ENCODE data around the gene TBC1D4.
"Not testable (repeated sequence)": the region's sequence is repeated elsewhere in the genome, so short reads cannot be mapped to it uniquely, and the experiment has no call there.

Gene TBC1D4

GRCh38 chr13:75352641-75353327 is 129.2 kb downstream of the TBC1D4 start:
- no peak for DNase-seq

DNA sequence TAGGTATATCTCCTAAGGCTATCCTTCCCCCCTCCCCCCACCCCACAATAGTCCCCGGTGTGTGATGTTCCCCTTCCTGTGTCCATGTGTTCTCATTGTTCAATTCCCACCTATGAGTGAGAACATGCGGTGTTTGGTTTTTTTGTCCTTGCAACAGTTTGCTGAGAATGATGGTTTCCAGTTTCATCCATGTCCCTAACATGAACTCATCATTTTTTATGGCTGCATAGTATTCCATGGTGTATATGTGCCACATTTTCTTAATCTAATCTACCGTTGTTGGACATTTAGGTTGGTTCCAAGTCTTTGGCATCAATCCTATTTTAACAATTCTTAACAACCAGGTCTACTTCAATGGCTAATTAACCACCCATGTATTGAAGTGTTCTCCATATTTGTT is 130.4 kb downstream of the TBC1D4 start:
- DNase-seq, result not testable (repeated sequence)

DNA sequence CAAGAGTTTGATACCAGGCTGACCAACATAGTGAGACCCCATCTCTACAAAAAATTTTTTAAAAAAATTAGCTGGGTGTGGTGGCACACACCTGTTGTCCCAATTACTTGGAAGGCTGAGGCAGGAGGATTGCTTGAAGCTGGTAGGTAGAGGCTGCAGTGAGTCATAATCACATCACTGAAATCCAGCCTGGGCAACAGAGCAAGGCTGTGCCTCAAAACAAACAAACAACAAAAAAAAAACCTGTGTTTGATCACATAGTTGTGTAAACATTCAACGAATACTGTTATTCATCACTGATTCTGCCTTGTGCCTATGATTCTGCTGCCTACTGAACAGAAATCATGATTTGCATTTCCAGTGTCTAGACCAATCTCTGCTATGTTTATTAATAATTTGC is 134.0 kb downstream of the TBC1D4 start:
- DNase-seq, result no peak

DNA sequence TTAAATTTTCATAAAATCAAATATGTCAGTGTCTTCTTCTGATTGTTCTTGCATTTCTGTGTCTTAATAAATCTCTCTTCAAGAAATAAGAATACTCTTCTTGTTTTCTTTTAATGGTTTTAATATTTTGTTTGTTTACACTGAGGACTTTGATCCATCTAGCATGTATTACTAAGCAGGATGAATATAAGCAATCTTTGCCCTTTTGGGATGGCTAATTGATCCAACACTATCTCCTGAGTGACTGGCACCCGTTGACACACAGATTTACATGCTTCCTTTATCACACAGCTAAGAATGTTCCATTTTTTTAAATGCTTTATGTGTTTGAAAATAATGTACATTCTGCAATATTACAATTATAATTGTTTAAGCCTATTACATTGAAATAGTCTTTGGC is 134.5 kb downstream of the TBC1D4 start:
- no peak for DNase-seq

GRCh38 chr13:75345193-75345592 is 136.8 kb downstream of the TBC1D4 start:
- DNase-seq, result no peak

- DNase-seq, result no peak
Observed at GRCh38 chr13:75341028-75341427, 140.9 kb downstream of the TBC1D4 start.

DNA sequence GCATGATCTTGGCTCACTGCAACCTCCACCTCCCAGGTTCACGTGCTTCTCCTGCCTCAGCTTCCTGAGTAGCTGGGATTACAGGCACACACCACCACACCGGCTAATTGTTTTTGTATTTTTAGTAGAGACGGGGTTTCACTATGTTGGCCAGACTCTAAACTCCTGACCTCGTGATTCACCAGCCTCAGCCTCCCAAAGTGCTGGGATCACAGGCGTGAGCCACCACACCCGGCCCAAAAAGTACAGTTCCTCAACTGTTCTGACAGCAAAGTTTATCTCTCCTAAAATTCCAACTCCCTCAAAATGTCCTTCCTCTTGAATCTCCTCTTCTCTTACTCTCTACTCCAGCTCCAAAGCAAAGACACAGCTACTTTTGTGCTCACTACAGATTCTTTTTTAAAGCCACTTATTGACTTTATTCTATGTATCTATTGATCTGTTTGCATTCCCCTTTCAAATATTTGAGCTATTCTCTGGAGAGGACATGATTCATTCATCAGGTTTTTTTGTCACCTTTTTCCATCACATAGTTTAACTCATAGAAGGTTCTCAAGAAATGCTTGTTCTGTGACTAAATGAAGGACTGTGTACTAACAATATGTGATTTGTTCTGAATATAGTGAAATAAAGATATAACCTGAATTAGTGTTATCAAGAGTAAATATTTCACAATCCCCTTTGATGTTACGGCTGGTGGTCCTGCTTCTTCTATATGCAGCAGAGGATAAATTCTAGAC is 142.2 kb downstream of the TBC1D4 start:
- DNase-seq, result no peak

GRCh38 chr13:75334634-75335447 is 147.1 kb downstream of the TBC1D4 start:
- no peak for DNase-seq

- no peak for DNase-seq
Observed at GRCh38 chr13:75333103-75333502, 148.9 kb downstream of the TBC1D4 start.

DNA sequence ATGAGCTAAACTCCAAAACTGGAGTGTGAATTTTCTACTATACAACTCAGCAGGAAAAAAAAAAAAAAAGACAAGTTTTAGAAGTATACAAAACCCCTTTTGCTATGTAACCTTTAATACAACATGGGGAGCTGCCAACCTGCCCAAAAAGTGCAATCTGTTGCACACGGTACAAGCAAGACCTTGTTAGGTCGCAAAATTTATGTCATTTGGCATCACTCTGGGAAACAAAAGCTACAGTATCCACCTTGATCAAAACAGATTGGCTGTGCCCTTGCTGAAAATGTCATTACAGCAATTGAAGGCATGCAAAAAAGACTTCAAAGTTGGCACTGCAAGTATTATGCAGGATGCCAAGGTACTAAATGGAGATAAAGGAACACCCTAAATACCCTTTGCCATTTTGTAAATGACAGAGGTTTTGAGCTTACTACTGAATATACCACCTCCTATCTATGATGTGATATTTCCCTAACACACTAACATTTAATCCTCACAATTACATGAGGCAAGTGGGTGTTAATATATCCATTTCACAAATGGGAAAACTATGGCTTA is 150.1 kb downstream of the TBC1D4 start:
- DNase-seq, result no peak

DNA sequence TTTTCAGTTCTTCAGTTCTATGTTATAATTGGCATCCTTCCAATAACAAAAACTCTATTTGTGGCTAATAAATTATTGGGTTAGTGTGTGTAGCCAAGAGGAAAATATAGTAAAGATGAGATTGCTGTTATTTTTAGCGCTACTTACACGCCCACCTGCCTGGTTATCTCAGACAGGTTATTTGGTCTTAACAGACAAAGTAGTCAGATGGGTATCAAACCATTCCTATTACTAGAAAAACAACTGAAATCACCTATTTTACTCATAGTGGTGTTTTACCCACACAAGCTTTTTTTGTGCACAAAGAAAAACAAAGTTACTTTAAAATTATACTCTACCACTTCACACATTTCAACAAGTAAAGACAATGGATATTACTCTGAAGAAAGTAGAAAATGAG is 151.2 kb downstream of the TBC1D4 start:
- no peak for DNase-seq

DNA sequence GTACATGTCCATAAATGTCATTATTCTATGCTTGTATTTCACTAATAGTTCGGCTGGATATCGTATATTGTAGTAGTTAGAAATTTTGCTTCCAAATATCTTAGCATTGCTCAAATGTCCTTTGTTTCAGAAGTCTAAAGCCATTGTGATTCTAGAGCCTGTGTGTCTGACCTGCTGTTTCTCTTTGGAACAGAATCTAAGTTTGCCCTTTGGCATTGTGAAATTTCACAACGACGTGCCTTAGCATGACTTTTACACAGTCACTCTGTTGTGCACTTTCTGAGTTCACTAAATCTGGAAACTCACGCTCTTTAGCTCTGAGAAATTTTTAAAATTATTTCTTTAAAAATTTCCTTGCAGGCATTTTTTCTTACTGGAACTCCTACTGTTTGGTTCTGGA is 152.2 kb downstream of the TBC1D4 start:
- no peak for DNase-seq

GRCh38 chr13:75329097-75329496 is 152.9 kb downstream of the TBC1D4 start:
- no peak for DNase-seq

GRCh38 chr13:75327135-75327510 is 154.8 kb downstream of the TBC1D4 start:
- DNase-seq, result no peak

- peak; percentile 57 for DNase-seq
Observed at GRCh38 chr13:75326173-75327134, 155.5 kb downstream of the TBC1D4 start.

- DNase-seq, result no peak
Observed at GRCh38 chr13:75325711-75326110, 156.3 kb downstream of the TBC1D4 start.

DNA sequence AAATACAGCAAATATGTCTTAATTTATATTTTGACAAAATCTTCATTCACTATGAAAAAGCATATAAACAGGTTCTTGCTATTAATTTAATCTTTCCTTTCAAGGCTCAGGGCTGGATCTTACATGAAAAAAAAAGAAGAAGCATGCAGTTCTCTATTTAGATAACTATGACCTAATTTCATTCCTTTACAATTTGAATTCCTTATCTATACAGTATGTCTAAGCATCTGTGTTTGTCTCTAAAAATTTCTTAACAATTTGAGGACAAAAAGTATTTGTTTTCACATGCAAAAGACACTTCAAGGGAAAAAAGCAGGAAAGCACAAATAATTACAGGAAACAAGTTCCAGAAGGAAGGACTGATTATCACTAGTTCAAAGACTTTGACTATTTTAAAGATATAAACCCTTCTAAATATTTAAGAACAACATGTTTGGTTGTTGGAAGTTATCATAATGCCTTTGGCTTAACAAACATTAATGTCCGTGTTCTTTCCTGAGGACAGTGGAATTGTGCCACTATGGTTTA is 157.5 kb downstream of the TBC1D4 start:
- no peak for DNase-seq

DNA sequence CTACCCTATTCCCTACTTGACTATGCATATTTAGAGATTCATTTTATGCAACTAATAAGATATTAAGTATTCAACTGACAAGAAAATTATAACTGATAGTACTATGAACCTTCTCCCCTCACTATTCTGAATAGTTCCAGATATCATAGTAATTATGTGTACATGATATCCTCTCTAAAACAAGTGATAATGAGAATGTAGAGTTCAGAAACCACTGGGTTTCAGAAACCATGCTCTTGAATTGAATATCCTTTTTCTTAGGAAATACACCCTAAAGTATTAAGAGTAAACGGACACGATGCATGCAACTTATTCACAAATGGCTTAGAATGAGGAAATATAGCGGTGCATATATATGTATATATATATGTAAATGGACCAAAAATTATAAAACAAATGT is 160.9 kb downstream of the TBC1D4 start:
- no peak for DNase-seq

DNA sequence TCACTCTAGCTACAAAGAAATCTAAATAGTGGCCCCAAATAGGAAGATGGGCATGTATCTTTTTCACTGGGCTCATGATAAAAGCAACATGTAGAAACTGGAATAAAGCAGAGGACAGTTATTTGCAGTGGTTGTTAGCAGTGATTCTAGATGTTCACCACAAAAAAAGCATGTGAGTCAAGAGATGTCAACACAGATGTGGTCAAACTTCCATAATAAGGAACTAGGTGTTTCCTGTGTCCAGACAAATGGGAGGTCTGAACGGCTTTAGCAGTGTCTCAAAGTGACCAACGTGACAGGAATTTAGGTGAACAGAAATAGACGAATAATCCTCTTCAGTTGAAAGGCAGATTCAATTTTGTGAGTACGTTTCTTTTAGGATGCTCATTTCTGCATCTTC is 162.7 kb downstream of the TBC1D4 start:
- DNase-seq, result no peak

DNA sequence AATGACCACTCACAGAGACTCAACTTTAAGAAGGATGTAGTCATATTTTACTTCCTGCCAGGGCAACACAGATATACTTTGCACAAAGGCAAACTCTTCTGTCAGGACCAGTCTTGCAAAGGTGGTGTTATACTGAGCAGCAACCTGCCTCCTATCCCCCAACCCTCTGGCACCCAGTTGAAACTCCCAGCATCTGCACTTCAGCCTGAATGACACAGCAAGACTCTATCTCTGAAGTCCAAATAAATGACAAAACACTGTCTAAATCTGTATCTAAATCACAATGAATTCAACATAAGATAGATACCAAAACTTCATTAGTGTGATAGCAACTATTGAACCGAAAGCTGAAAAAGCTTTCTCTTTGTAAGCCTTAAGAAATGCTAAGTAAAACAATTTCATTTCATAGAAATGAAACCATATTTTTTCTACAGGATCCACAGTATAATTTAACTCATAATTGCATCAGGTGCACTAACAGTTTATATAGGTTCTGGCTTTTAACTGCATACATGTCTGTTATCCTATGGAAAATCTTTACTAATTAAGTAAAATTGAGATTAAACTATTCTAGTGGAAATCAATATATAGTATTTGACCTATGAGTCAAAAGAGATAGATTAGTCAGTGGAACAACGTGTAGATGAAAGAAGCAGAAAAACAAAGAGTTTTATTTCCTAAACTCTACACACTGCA is 163.7 kb downstream of the TBC1D4 start:
- peak; percentile 10 for DNase-seq

GRCh38 chr13:75316427-75316826 is 165.5 kb downstream of the TBC1D4 start:
- DNase-seq, result no peak
